CD4-positive, alpha-beta T cell treated with Interleukin-12 subunit alpha and Interleukin-12 subunit beta, for 1 hour (primary cell): ENCODE results near the gene CHL1.

Source experiments
- DNase-seq: peaks from one replicate; pipeline ENCODE4 v3.0.0-alpha.2; 2020

The CHL1 gene

GRCh38 chr3:279325-279724 lies 82.8 kb downstream of the CHL1 start:
- no peak for DNase-seq

- no peak for DNase-seq
These were observed 84.1 kb downstream of the CHL1 start for GRCh38 chr3:280681-281080.

DNA sequence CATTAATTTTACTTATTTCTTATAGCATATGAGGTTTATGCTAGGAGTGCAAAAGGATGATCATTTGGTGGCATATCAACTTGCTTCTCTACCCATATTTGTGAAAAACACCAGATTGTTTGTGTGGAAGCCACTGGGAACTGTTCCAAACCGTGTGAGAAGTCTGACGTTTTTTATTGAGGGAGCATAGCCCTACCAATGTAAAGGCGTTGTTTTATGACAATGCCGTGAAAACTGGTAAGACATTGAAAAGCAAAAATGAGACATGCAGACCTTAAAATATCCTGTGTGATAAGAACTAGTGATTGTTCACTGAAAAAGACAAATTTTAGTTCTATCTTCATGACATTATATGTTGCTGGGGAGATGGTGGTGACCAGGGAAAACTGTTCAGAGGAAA lies 87.8 kb downstream of the CHL1 start:
- DNase-seq, result no peak

GRCh38 chr3:288417-288816 lies 91.9 kb downstream of the CHL1 start:
- DNase-seq, result no peak

GRCh38 chr3:291028-291427 lies 94.5 kb downstream of the CHL1 start:
- DNase-seq, result no peak

GRCh38 chr3:291646-292436 lies 95.3 kb downstream of the CHL1 start:
- no peak for DNase-seq

- DNase-seq, result no peak
These were observed 97.5 kb downstream of the CHL1 start for GRCh38 chr3:294096-294495.

DNA sequence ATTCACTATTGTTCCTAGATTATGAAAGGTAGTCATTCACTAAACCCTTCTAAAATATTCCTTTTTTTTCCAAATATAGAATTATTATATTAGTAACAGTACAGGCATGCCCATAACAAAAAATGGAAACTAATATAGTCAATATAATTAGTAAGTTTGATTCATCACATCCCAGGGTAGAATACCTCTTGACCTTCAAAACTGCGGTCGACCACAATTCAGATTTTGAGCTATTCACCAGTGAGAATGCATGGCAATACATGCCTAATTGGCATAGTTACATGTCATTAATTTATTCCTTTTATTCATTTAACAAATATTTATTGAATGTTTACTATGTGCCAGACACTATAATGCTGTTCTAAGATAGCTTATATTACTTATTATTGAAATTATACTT lies 98.0 kb downstream of the CHL1 start:
- DNase-seq, result no peak

- DNase-seq, result no peak
These were observed 98.6 kb downstream of the CHL1 start for GRCh38 chr3:295166-295565.

DNA sequence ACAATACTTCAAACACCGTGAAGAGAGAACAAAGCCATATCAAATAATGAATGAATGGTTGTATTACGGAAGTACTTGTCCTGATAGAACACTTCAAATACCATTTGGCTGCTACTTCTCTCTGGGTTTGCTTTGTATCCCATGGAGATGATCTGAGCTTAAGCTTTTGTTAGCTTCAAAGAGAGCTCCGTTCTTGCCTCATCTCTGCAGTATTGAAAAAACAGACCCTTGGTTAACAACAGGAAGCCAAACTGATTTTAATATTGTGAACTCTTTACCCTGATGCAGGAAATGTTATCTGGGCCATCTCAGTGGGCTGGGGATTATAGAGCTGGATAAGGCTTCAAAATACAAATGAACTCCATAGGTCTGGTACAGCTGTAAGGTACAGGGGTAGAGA lies 101.0 kb downstream of the CHL1 start:
- DNase-seq, result no peak

GRCh38 chr3:299590-300301 lies 103.2 kb downstream of the CHL1 start:
- no peak for DNase-seq

DNA sequence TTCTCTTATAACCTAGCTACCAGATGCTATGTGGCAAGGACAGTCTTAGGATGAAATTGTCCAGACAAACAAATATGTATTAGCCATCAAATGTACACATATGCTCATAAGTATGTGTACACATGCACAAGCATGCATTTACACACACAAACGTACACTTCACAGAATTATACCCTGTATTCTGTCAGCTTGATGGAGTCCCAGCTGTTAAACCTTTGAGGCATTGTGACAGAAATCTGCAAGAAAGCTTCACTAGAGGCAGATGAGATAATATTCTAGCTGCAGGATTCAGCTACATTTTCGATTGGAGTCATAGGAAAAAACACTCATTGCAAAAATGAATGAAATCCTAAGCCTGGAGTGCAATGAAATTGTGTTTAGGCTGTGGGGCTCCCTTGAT lies 110.6 kb downstream of the CHL1 start:
- no peak for DNase-seq

- no peak for DNase-seq
These were observed 112.2 kb downstream of the CHL1 start for GRCh38 chr3:308597-309321.

GRCh38 chr3:312160-312733 lies 115.7 kb downstream of the CHL1 start:
- DNase-seq, result no peak

DNA sequence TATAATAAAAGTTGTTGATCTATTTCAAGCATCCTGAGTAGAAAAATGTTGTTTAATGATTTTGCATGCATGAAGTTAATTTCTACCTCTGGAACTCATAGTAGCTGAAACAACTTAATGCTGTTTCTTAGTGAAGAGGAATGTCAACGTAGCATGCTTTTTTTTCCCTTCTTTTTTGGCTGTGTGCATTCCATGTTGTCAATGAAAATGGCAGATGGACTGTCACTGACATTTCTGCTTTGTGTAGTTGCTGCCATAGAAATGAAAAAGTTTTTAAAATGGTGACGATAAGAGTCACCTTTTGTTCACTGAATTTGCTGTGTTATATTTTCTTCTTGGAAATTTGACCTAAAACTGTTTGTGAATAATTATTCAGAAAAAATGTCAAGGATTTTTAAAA lies 116.3 kb downstream of the CHL1 start:
- DNase-seq, result no peak

DNA sequence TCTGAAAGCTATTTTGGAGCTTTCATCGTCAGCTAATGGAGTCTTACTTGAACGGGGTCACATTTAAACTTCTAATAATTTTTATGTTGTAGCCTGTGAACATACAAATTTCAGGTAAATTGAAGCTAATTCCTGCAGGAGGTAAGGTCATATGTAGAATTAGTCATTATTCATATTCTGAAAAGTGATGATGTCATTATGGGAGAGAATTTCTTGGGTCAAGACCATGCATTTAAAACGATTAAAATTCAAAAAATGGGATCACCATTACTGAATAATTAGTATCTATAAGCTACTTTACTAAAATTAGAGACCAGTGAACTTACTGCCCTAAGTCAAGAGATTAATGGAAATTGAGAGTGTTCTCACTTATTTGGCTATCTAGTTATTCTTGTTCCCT lies 120.4 kb downstream of the CHL1 start:
- no peak for DNase-seq

- no peak for DNase-seq
These were observed 122.3 kb downstream of the CHL1 start for GRCh38 chr3:318903-319302.

DNA sequence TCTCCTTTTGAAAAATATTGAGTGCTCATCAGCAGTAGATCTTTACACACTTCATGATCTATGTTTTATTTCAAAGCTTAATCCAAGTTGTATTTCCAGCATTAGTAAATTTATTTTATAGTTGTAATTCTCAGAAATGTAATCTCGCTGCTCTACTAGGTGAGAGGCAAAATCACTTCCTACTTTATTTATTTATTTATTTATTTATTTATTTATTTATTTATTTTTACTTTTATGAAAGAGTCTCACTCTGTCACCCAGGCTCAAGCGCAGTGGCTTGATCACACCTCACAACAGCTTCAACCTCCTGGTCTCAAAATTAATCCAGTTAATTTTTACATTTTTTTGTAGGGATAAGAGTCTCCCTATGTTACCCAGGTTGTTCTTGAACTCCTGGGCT lies 127.9 kb downstream of the CHL1 start:
- DNase-seq, result no peak

- DNase-seq, result no peak
These were observed 128.9 kb downstream of the CHL1 start for GRCh38 chr3:325495-325894.

GRCh38 chr3:330494-331115 lies 134.0 kb downstream of the CHL1 start:
- no peak for DNase-seq

DNA sequence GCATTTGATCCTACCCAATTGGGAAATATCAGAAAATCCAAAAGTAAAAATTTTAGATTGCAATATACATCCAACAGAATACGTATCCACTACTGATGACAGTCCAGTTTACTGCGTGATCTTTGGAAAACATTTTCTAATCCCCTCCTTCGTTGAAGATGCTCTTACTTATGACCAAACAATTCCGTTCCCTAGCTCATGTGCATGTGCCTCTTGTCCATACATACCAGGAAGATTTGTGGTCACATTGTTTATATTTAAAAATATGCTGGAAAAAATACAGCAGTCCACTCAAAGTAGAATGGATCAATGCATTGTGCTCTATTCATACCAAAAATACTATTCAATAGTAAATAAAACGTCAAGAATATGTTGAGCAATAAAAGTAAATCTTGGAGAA lies 135.3 kb downstream of the CHL1 start:
- DNase-seq, result no peak

GRCh38 chr3:332701-333100 lies 136.1 kb downstream of the CHL1 start:
- DNase-seq, result no peak

GRCh38 chr3:335240-335639 lies 138.7 kb downstream of the CHL1 start:
- DNase-seq, result no peak
